Prostate gland (tissue), 2 donors: ENCODE results near the gene CAPN15. TPM values are rescaled to one million over a fixed set of nuclear protein-coding genes. Genes with fewer than 3 reads are reported as not detected.
"Not testable (repeated sequence)": the region's sequence is repeated elsewhere in the genome, so short reads cannot be mapped to it uniquely, and the experiment has no call there.

Experiments used
- DNase-seq: peaks from one replicate; pipeline ENCODE4 v3.0.0-alpha.2; 2019; ENCODE audit warnings: low spot score
- H3K27ac ChIP-seq, 2 donors: fragments of 200-600 bp; sonication (generic); 2 replicates each; pipeline ENCODE4 v1.5.1; 2017 to 2019
- H3K27me3 ChIP-seq: fragments of 200-600 bp; sonication (generic); replicated peaks from 2 replicates; pipeline ENCODE4 v1.5.1; 2019; ENCODE audit not compliant: insufficient read depth
- H3K36me3 ChIP-seq, 2 donors: fragments of 200-600 bp; sonication (generic); 1 replicate in 1 of 2; 2 replicates in 1 of 2; pipeline versions ENCODE4 v1.5.1 to v1.8.1; 2017 to 2019
- H3K4me1 ChIP-seq: fragments of 200-600 bp; sonication (generic); replicated peaks from 2 replicates; pipeline ENCODE4 v1.5.1; 2019
- H3K4me3 ChIP-seq, 2 donors: fragments of 200-600 bp; sonication (generic); 2 replicates each; pipeline ENCODE4 v1.5.1; 2017 to 2019
- H3K9me3 ChIP-seq: fragments of 200-600 bp; sonication (generic); 2 replicates; pipeline ENCODE4 v1.5.1; 2017
- POLR2A ChIP-seq: fragments of 450-650 bp; IDR thresholded peaks from one replicate; pipeline ENCODE4 v1.6.1; 2016; ENCODE audit warnings: antibody characterized with exemption, mild to moderate bottlenecking
- POLR2AphosphoS5 ChIP-seq: sonication (generic); formaldehyde crosslinking; IDR thresholded peaks from one replicate; pipeline ENCODE4 v1.6.1; 2017; ENCODE audit warnings: antibody characterized with exemption
- WGBS: methylation state at CpG from one replicate; pipeline ENCODE4 v1.1.5; 2018; 5-methylcytosine and 5-hydroxymethylcytosine counted together
- intact Hi-C: fragments of 100-400 bp; cut with DNase I; formaldehyde crosslinking; loops from one replicate; pipeline ENCODE4 v1.14.2; 2022
- total RNA-seq, 2 donors: library from RNA; depleted of rRNA; stranded (reverse); fragments of >200 nt; gene quantifications; one replicate each; pipeline ENCODE4 v1.1.0, GENCODE V29; 2016
- TF ChIP-seq, protein P1 (sequence below), 4 experiments: fragments of 200-600 bp in 2 of 4; fragments of 450-650 bp in 2 of 4; sonication (generic) in 2 of 4; IDR thresholded peaks; 1 replicate in 3 of 4; 2 replicates in 1 of 4; pipeline ENCODE4 v1.5.1; 2016 to 2019; ENCODE audit warnings: antibody characterized with exemption in 4 of 4, mild to moderate bottlenecking in 2 of 4, moderate library complexity in 2 of 4

Gene CAPN15
- total RNA-seq, 2 donors from 2014 or later = 59.7 to 80.7 TPM

GRCh38 chr16:595094-595528 is 67.6 kb downstream of the CAPN15 start:
- intact Hi-C loops = no loop called here
- peaks cover 16% of the 10 kb centered on the region for H3K4me1 ChIP-seq
- WGBS = 85% methylated on average over 16 of the region's 18 CpGs

DNA sequence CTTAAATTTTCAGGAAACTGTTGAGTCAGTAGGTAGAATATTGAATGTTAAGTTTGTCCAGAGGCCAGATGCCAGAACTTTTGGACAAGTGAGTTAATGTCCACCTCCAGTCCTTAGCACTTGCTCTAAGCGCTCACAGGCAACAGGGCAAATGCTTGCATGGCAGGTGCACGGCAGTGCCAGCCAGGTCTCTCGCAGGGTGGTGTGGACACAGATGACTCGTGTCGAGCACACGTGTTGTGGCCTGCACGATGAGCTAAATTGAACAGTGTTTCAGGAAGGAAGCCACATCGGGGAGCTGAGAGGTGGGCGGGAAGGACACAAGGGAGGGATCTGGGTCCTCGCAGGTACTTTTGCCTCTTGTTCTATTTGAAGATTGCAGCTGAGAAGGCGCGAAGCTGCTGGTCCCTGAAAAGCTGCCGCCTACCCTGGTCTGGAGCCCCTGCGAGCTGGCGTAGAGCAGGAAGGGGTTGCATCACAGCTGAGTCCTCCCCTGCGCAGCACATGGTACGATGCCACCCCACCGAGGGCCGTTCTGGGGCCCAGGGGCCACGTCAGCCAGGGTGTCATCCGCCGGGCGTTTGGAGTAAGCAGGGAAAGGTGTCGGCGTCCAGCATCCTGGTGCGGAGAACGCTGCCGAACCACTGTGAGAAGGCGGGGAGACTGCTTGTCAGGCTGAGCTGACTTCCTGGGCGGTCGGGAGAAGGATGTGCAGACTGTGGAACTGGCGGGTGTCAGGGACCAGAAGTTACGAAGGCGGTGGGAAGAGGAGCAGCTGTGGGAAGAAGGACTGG is 68.6 kb downstream of the CAPN15 start:
- Histone ChIP-seq H3K4me1 (peaks cover 16% of the 10 kb centered on the region), H3K27me3 (no peaks in the 10 kb centered on the region), H3K4me3 (no peak overlapping the region), H3K9me3 (no peaks in the 10 kb centered on the region), H3K27ac (no peak overlapping the region), H3K36me3 (peaks cover 0 to 4% of the 10 kb centered on the region in 2 donors)
- intact Hi-C loops = no loop called here
- DNase-seq = no peak
- WGBS = 69% methylated on average over 33 of the region's 34 CpGs
- TF ChIP-seq POLR2AphosphoS5 = peak; percentile 40
- TF ChIP-seq, protein P1, sequence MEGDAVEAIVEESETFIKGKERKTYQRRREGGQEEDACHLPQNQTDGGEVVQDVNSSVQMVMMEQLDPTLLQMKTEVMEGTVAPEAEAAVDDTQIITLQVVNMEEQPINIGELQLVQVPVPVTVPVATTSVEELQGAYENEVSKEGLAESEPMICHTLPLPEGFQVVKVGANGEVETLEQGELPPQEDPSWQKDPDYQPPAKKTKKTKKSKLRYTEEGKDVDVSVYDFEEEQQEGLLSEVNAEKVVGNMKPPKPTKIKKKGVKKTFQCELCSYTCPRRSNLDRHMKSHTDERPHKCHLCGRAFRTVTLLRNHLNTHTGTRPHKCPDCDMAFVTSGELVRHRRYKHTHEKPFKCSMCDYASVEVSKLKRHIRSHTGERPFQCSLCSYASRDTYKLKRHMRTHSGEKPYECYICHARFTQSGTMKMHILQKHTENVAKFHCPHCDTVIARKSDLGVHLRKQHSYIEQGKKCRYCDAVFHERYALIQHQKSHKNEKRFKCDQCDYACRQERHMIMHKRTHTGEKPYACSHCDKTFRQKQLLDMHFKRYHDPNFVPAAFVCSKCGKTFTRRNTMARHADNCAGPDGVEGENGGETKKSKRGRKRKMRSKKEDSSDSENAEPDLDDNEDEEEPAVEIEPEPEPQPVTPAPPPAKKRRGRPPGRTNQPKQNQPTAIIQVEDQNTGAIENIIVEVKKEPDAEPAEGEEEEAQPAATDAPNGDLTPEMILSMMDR (IDR thresholded peaks at IDR 0.05) = no peak

More at GRCh38 chr16:595094-595528, 67.6 kb downstream of the CAPN15 start:
- Histone ChIP-seq H3K36me3 (peaks cover 0 to 4% of the 10 kb centered on the region in 2 donors), H3K4me3 (no peak overlapping the region), H3K27ac (no peak overlapping the region), H3K27me3 (no peaks in the 10 kb centered on the region), H3K9me3 (no peaks in the 10 kb centered on the region)
- DNase-seq = no peak
- TF ChIP-seq POLR2A (no peak), POLR2AphosphoS5 (no peak)
- TF ChIP-seq, protein P1 (IDR thresholded peaks at IDR 0.05) = no peak

- intact Hi-C loops = no loop called here
- Histone ChIP-seq H3K27me3 (no peaks in the 10 kb centered on the region), H3K9me3 (no peaks in the 10 kb centered on the region), H3K27ac (no peak overlapping the region), H3K4me1 (peaks cover 16% of the 10 kb centered on the region), H3K4me3 (no peak overlapping the region), H3K36me3 (peaks cover 0 to 4% of the 10 kb centered on the region in 2 donors)
- TF ChIP-seq POLR2AphosphoS5 (no peak), POLR2A (no peak)
- TF ChIP-seq, protein P1 (IDR thresholded peaks at IDR 0.05) = no peak
- 95% methylated on average over 12 of the region's 12 CpGs for WGBS
- no peak for DNase-seq
Measured at GRCh38 chr16:596736-597060, 69.2 kb downstream of the CAPN15 start.

- WGBS = 99% methylated on average over 6 of the region's 7 CpGs
- intact Hi-C loops = not testable (repeated sequence)
Measured at GRCh38 chr16:597655-598054, 70.1 kb downstream of the CAPN15 start.

DNA sequence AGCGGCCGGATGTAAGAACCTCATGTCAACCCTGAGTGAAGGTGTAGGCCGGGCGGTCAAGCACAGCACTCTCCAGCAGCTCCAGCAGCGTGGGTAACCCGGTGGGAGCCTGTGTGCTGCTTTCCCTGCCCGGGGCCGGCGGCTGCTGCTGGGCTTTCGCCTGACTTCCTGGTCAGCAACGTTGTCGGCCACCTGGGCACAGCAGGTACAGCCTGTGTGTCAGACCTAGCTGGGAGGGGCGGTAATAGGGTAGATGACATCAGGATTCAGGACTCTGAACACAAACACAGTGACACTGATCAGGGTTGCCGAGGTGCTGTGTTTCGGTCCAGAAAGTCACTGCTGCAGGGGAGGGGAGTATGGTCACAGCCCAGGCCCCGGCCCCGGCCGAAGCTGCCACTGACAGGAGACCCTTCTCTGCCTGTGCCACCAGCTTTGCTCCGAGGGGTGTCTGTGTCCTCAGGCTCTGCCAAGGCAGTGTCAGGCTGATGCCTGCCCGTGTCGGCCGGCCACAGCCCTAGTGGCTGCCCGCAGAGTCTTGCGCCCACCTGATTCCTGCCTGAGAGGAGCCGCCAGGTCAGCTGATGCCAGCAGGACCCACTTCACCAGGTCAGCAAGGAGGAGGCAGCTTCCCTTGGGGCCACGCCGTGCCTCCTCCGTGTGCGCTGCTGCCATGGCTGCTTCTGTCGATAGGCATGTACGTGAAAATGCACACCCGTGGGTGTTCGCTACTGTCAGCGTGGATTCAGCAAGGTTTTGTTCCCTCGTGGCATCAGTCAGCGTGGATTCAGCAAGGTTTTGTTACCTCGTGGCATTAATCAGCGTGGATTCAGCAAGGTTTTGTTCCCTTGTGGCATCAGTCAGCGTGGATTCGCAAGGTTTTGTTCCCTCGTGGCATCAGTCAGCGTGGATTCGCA is 71.6 kb downstream of the CAPN15 start:
- H3K27me3 ChIP-seq = no peaks in the 10 kb centered on the region
- DNase-seq = no peak
- intact Hi-C loops = no loop called here
- H3K4me3 ChIP-seq = no peak overlapping the region
- H3K4me1 ChIP-seq = peaks cover 4% of the 10 kb centered on the region
- TF ChIP-seq, protein P1 (IDR thresholded peaks at IDR 0.05) = no peak
- TF ChIP-seq POLR2A = no peak
- no peak for TF ChIP-seq POLR2AphosphoS5
- no peaks in the 10 kb centered on the region for H3K9me3 ChIP-seq
- no peak overlapping the region for H3K27ac ChIP-seq
- 94% methylated on average over 43 of the region's 43 CpGs for WGBS
- peaks cover 0 to 4% of the 10 kb centered on the region in 2 donors for H3K36me3 ChIP-seq

More at GRCh38 chr16:597655-598054, 70.1 kb downstream of the CAPN15 start:
- not testable (repeated sequence) for H3K36me3 ChIP-seq, H3K4me3 ChIP-seq, DNase-seq, H3K9me3 ChIP-seq, H3K27me3 ChIP-seq, H3K27ac ChIP-seq
- peaks cover 16% of the 10 kb centered on the region for H3K4me1 ChIP-seq
